Keratinocyte (primary cell): ENCODE data around the gene IRF2BP2.

ENCODE experiments used
- CTCF ChIP-seq, 3 experiments: IDR thresholded peaks in 1 of 3; conservative IDR thresholded peaks in 1 of 3; optimal IDR thresholded peaks in 1 of 3; 2 replicates in 2 of 3; 3 replicates in 1 of 3; pipeline versions ENCODE3 to v1.5.1; 2011; ENCODE audit warnings: low read length in 3 of 3, mild to moderate bottlenecking in 3 of 3, moderate library complexity in 2 of 3, control low read depth in 1 of 3, inconsistent platforms in 1 of 3; ENCODE audit not compliant: insufficient read depth in 2 of 3; ENCODE audit errors: extremely low read depth in 1 of 3
- EZH2 ChIP-seq: IDR thresholded peaks from one replicate; pipeline ENCODE4 v1.6.1; 2012; ENCODE audit warnings: inconsistent platforms, mild to moderate bottlenecking, low read length, moderate library complexity

DNA sequence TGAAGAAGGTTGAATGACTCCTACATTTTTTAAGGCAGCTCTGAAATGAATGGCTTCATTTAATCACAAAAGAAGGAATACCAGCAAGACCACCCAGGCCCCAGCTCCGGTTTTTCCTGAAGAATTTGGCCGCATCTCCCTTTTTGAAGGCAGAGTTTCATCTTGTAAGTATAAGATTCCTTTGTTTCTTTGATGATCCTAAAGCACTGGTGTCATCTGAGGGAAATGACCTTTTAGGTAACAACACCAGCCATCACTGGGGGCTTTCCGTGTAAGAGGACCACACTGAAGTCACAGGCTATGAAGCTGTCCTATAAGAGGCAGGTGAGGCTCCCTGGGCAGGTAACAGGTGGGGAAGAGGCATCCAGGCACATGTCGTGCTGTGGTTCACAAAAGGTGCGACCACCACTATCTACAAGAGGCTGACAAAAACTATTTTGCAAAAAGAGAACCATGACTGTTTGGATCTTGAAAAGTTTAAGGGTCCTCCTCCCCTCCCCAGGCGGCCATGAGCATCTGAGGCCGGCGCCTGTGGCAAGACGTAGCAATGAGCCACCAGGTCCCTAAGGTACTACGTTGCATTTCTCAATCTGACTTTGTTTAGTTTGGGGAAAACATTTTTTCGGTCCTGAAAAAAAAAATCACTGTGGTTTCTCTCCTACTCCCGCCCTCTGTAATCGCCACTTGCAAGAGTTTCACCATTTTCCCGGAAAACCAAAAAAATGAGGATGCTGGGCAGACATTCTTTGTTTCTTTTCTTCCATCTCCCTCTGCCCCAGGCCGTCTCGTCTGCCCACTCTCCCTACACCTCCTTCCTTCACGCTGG is 46.3 kb upstream of the IRF2BP2 start:
- no peak for TF ChIP-seq EZH2
- TF ChIP-seq CTCF (optimal IDR thresholded peaks at IDR 0.05 in 1 of 3, IDR thresholded peaks at IDR 0.05 in 1 of 3, conservative IDR thresholded peaks at IDR 0.05 in 1 of 3; ENCODE audit: extremely low read depth in 1 of 3, insufficient read depth in 2 of 3, low read length in 3 of 3): no peak
